OCI-M1 (cell line): ENCODE data around the gene RANBP1.

Experiments used
- DNase-seq: peaks from one replicate; lab custom pipeline; 2025; lab: John Stamatoyannopoulos, UW

RANBP1 gene

GRCh38 chr22:20174785-20175596 lies 59.1 kb downstream of the RANBP1 start:
- peak; percentile 67 for DNase-seq

- DNase-seq: no peak
Observed at GRCh38 chr22:20175597-20175900, 59.6 kb downstream of the RANBP1 start.

DNA sequence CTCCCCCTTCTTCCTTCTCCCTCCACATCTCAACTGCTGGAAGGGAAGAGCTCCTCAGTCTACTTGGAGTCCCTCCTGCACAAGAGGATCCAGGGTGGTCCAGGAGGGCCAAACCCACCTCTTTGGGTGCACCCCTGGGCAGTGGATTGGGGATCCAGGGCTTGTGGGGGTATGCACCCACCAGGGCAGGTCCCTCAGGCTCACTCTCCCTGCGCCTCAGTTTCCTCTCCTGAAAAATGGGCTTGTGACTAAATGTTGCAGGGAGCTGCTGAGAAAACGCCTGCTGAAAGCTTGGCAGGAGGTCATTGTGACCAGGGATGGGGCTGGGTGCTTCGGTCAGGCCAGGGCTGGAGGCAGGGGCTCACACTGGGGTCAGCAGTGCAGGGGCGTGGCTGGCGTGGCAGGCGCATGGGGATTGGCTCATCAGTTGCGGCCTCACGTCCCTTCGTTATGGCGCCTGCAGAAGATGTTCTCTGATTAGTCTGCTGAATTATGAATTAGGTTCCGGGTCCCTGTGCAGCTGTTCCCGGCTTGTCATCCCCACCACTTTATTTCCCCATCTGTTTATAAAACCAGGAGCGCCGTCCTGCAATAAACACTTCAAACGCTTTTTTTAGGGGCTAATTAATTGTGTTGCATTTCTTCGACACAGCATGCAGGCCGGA lies 60.6 kb downstream of the RANBP1 start:
- DNase-seq: no peak
